CD8-positive, alpha-beta memory T cell (primary cell): ENCODE data around the gene AP4M1. TPM values are rescaled to one million over a fixed set of nuclear protein-coding genes. Genes with fewer than 3 reads are reported as not detected.
A peak's percentile ranks its signal among the peaks of the same experiment; 100 is the strongest.

Experiments used
- CTCF ChIA-PET: fragments of 350-600 bp; sonication (Branson Sonifier 250); formaldehyde crosslinking; loops from one replicate; lab custom pipeline; 2021; ENCODE audit warnings: antibody characterized with exemption; lab: Charles Lee
- POLR2A ChIA-PET: fragments of 350-600 bp; sonication (Branson Sonifier 250); formaldehyde crosslinking; loops from one replicate; lab custom pipeline; 2021; ENCODE audit warnings: antibody characterized with exemption; lab: Charles Lee
- DNase-seq, 5 donors: peaks; one replicate each; pipeline versions ENCODE4 v3.0.0 to v3.0.0-alpha.2; 2020 to 2022; ENCODE audit warnings: mixed read lengths in 1 of 5
- H3K27ac ChIP-seq: one replicate; pipeline ENCODE4 v1.7.0; 2013; ENCODE audit warnings: low read depth, mild to moderate bottlenecking, low read length, moderate library complexity
- H3K27me3 ChIP-seq: 2 replicates; pipeline ENCODE4 v1.7.0; 2013; ENCODE audit warnings: low read length, mild to moderate bottlenecking; ENCODE audit not compliant: insufficient read depth, poor library complexity, severe bottlenecking
- H3K36me3 ChIP-seq: 2 replicates; pipeline ENCODE4 v1.7.0; 2013; ENCODE audit warnings: mild to moderate bottlenecking, low read length, moderate library complexity; ENCODE audit not compliant: insufficient read depth
- H3K4me1 ChIP-seq: 2 replicates; pipeline ENCODE4 v1.7.0; 2013; ENCODE audit warnings: mild to moderate bottlenecking, low read length, moderate library complexity; ENCODE audit not compliant: insufficient read depth
- H3K4me3 ChIP-seq: 2 replicates; pipeline ENCODE4 v1.7.0; 2013; ENCODE audit warnings: mild to moderate bottlenecking, low read length
- H3K9me3 ChIP-seq: 2 replicates; pipeline ENCODE4 v1.7.0; 2013; ENCODE audit warnings: mild to moderate bottlenecking, low read length
- H3K27ac Mint-ChIP-seq, 8 donors: one replicate each; pipeline ENCODE4 v1.8.0; 2020 to 2021; ENCODE audit warnings: mixed read lengths in 8 of 8, mild to moderate bottlenecking in 6 of 8, inconsistent platforms in 3 of 8, moderate library complexity in 3 of 8
- H3K27me3 Mint-ChIP-seq, 2 donors: one replicate each; pipeline ENCODE4 v1.8.0; 2020 to 2021; ENCODE audit warnings: mixed read lengths in 2 of 2, mild to moderate bottlenecking in 1 of 2, moderate library complexity in 1 of 2
- H3K36me3 Mint-ChIP-seq, 3 donors: one replicate each; pipeline ENCODE4 v1.8.0; 2020 to 2021; ENCODE audit warnings: mixed read lengths in 3 of 3, inconsistent platforms in 1 of 3, mild to moderate bottlenecking in 1 of 3
- H3K4me1 Mint-ChIP-seq, 3 donors: one replicate each; pipeline ENCODE4 v1.8.0; 2020 to 2021; ENCODE audit warnings: mixed read lengths in 3 of 3, inconsistent platforms in 1 of 3, mild to moderate bottlenecking in 1 of 3
- H3K4me3 Mint-ChIP-seq, 7 donors: one replicate each; pipeline ENCODE4 v1.8.0; 2020 to 2021; ENCODE audit warnings: mixed read lengths in 7 of 7, mild to moderate bottlenecking in 6 of 7, moderate library complexity in 4 of 7, inconsistent platforms in 2 of 7
- H3K9me3 Mint-ChIP-seq, 5 donors: one replicate each; pipeline ENCODE4 v1.8.0; 2020 to 2022; ENCODE audit warnings: mixed read lengths in 5 of 5, mild to moderate bottlenecking in 3 of 5, moderate library complexity in 2 of 5, inconsistent platforms in 1 of 5
- polyA plus RNA-seq: library from polyadenylated mRNA; unstranded; fragments of 300-500 nt; fragmentation: Illumina TruSeq; gene quantifications from one replicate; pipeline ENCODE4 v1.2.3, GENCODE V29; 2021
- total RNA-seq, 2 experiments: library from RNA; stranded (reverse); gene quantifications; one replicate each; pipeline ENCODE4 v1.2.3, GENCODE V29; 2021

The AP4M1 gene
- total and polyA plus RNA-seq, 3 experiments from 2014 or later = 5.2 to 17.3 (median 13.8) TPM

DNA sequence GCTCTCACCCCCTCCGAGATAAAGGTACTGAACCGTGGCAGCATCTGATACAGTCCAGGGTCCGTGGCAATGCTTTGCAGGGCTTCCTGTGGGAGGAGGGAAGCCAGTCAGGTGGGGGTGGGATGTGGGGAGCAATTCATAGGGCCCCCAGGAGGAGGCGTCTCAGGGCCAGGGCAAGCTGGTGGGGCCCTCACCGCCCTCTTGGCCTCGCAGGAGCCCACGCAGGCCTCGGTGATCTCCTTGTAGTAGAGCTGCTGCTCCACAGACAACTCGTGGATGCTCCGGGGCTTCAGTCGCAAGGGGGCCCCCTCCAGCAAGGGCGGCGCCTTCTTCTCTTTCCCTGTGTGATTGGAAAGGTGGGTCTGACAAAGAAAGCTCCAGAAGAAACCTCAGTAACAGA, 10.5 kb downstream of the AP4M1 start:
- Mint-ChIP-seq H3K4me1 (peaks cover 0 to 8% (median 2%) of the 10 kb centered on the region in 3 donors), H3K27me3 (no peaks in the 10 kb centered on the region)
- POLR2A ChIA-PET = interaction anchor here (1.5 kb wide), 1 partner anchor 15 kb away, joined by 3 read pairs; the partner anchor contains the start of gene MBLAC1

GRCh38 chr7:100115026-100115425, 13.6 kb downstream of the AP4M1 start:
- H3K4me3 Mint-ChIP-seq = no peak overlapping the region
- Histone ChIP-seq H3K4me1 (peaks cover 9% of the 10 kb centered on the region), H3K27ac (no peak overlapping the region), H3K9me3 (no peaks in the 10 kb centered on the region), H3K27me3 (no peaks in the 10 kb centered on the region), H3K36me3 (peaks cover 16% of the 10 kb centered on the region), H3K4me3 (no peak overlapping the region)
- ChIA-PET POLR2A (interaction anchor here (0.6 to 1.5 kb wide), 2 partner anchors 13 to 16 kb away, joined by 3 to 6 read pairs; partner anchors contain the start of genes AP4M1 and MCM7), CTCF (interaction anchor here (1.8 to 2.4 kb wide), 2 partner anchors 13 to 16 kb away, joined by 5 to 7 read pairs; partner anchors contain the start of genes AP4M1 and MCM7)
- H3K27me3 Mint-ChIP-seq = no peaks in the 10 kb centered on the region
- H3K4me1 Mint-ChIP-seq = peaks cover 14 to 24% (median 16%) of the 10 kb centered on the region in 3 donors
- H3K9me3 Mint-ChIP-seq = no peaks in the 10 kb centered on the region
- DNase-seq = no peak
- H3K36me3 Mint-ChIP-seq = peaks cover 0 to 61% (median 5%) of the 10 kb centered on the region in 3 donors
- H3K27ac Mint-ChIP-seq = no peak overlapping the region

More for the DNA sequence above, 10.5 kb downstream of the AP4M1 start:
- Histone ChIP-seq H3K36me3 (peaks cover 28% of the 10 kb centered on the region), H3K4me3 (no peak overlapping the region), H3K27me3 (no peaks in the 10 kb centered on the region), H3K9me3 (no peaks in the 10 kb centered on the region), H3K27ac (no peak overlapping the region), H3K4me1 (no peaks in the 10 kb centered on the region)
- H3K9me3 Mint-ChIP-seq = no peaks in the 10 kb centered on the region
- CTCF ChIA-PET = interaction anchor here (0.5 to 1.9 kb wide), 3 partner anchors 9 to 86 kb away, joined by 3 to 8 read pairs (median 3); partner anchors contain the start of gene CNPY4
- peaks cover 0 to 81% (median 8%) of the 10 kb centered on the region in 3 donors for H3K36me3 Mint-ChIP-seq
- H3K27ac Mint-ChIP-seq = no peak overlapping the region
- no peak for DNase-seq
- peak overlapping the region in 1 of 7 donors; percentile 73 for H3K4me3 Mint-ChIP-seq

- no peak for DNase-seq
- POLR2A ChIA-PET = interaction anchor here (0.7 kb wide), 2 partner anchors 18 to 211 kb away, joined by 3 to 6 read pairs; no protein-coding TSS in a partner anchor
- Mint-ChIP-seq H3K27ac (peak overlapping the region; percentile 96 to 100 (median 99)), H3K27me3 (no peaks in the 10 kb centered on the region), H3K9me3 (no peaks in the 10 kb centered on the region), H3K4me1 (peaks cover 24 to 33% (median 30%) of the 10 kb centered on the region in 3 donors), H3K4me3 (peak overlapping the region; percentile 95 to 99 (median 97)), H3K36me3 (peaks cover 0 to 43% (median 4%) of the 10 kb centered on the region in 3 donors)
- H3K27ac ChIP-seq = peak overlapping the region; percentile 94
- H3K9me3 ChIP-seq = no peaks in the 10 kb centered on the region
- H3K4me3 ChIP-seq = peak overlapping the region; percentile 99
- CTCF ChIA-PET = interaction anchor here (1.6 kb wide), 1 partner anchor 13 kb away, joined by 4 read pairs; no protein-coding TSS in a partner anchor
- H3K4me1 ChIP-seq = peaks cover 17% of the 10 kb centered on the region
- no peaks in the 10 kb centered on the region for H3K27me3 ChIP-seq
- no peaks in the 10 kb centered on the region for H3K36me3 ChIP-seq
These were observed 17.1 kb downstream of the AP4M1 start for GRCh38 chr7:100118388-100119071.

GRCh38 chr7:100119072-100119969, 17.9 kb downstream of the AP4M1 start, which contains the start of the genes CNPY4 and TAF6:
Gene CNPY4, plus strand, starts transcription at chr7:100119634. Its CDS starts 111 bp downstream, at chr7:100119745.
Gene TAF6, minus strand, starts transcription at chr7:100119358. Its CDS starts 5,149 bp downstream, at chr7:100114209.
- Histone ChIP-seq H3K4me1 (peaks cover 17% of the 10 kb centered on the region), H3K27me3 (no peaks in the 10 kb centered on the region), H3K36me3 (no peaks in the 10 kb centered on the region), H3K4me3 (peak within 1 kb of the TSS; percentile 99), H3K27ac (peak within 1 kb of the TSS; percentile 94), H3K9me3 (no peaks in the 10 kb centered on the region)
- CTCF ChIA-PET = interaction anchor here (0.9 to 2.1 kb wide), 5 partner anchors 8 to 733 kb away, joined by 3 to 17 read pairs (median 5); partner anchors contain the start of genes AP4M1, MCM7 and SLC12A9
- Mint-ChIP-seq H3K27me3 (no peaks in the 10 kb centered on the region), H3K4me3 (peak within 1 kb of the TSS; percentile 95 to 99 (median 97)), H3K9me3 (no peaks in the 10 kb centered on the region), H3K4me1 (peaks cover 24 to 36% (median 33%) of the 10 kb centered on the region in 3 donors), H3K27ac (peak within 1 kb of the TSS; percentile 96 to 100 (median 99)), H3K36me3 (peaks cover 0 to 41% (median 4%) of the 10 kb centered on the region in 3 donors)
- DNase-seq = peak; percentile 93 to 97 (median 94)
- POLR2A ChIA-PET = interaction anchor here (0.6 to 1.6 kb wide), 7 partner anchors 9 to 979 kb away, joined by 3 to 18 read pairs (median 5); partner anchors contain the start of genes AP4M1, MCM7 and ZCWPW1

- DNase-seq = peak; percentile 58 to 83 (median 71)
- H3K4me3 Mint-ChIP-seq = peak overlapping the region; percentile 95 to 99 (median 97)
- peak overlapping the region; percentile 94 for H3K27ac ChIP-seq
- H3K9me3 ChIP-seq = no peaks in the 10 kb centered on the region
- peaks cover 24% of the 10 kb centered on the region for H3K4me1 ChIP-seq
- no peaks in the 10 kb centered on the region for H3K27me3 Mint-ChIP-seq
- H3K27me3 ChIP-seq = no peaks in the 10 kb centered on the region
- ChIA-PET POLR2A (interaction anchor here (0.5 to 1.6 kb wide), 9 partner anchors 8 to 980 kb away, joined by 3 to 18 read pairs (median 4); partner anchors contain the start of genes AP4M1, LAMTOR4, MCM7 and ZCWPW1), CTCF (interaction anchor here (0.9 to 2.1 kb wide), 5 partner anchors 9 to 732 kb away, joined by 3 to 17 read pairs (median 5); partner anchors contain the start of genes AP4M1, MCM7 and SLC12A9)
- no peaks in the 10 kb centered on the region for H3K9me3 Mint-ChIP-seq
- H3K36me3 Mint-ChIP-seq = peaks cover 0 to 44% (median 7%) of the 10 kb centered on the region in 3 donors
- no peaks in the 10 kb centered on the region for H3K36me3 ChIP-seq
- peak overlapping the region; percentile 99 for H3K4me3 ChIP-seq
- peaks cover 31 to 44% (median 41%) of the 10 kb centered on the region in 3 donors for H3K4me1 Mint-ChIP-seq
- peak overlapping the region; percentile 96 to 100 (median 99) for H3K27ac Mint-ChIP-seq
These were observed 18.7 kb downstream of the AP4M1 start for GRCh38 chr7:100119970-100120732.

DNA sequence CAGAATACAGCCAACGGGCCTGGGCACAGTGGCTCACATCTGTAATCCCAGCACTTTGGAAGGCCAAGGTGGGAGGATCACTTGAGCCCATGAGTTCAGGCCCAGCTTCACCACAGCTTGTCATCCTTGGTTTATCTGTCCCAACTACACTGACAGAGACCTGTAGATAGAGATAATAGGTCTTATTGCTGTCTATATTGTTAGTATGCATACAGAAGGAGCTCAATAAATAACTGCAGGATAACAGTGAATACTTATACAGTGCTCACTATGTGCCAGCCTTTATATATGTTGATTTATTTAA, 19.2 kb downstream of the AP4M1 start:
- Histone ChIP-seq H3K27ac (peak overlapping the region; percentile 94), H3K27me3 (no peaks in the 10 kb centered on the region), H3K4me3 (peak overlapping the region; percentile 99), H3K36me3 (no peaks in the 10 kb centered on the region), H3K9me3 (no peaks in the 10 kb centered on the region), H3K4me1 (peaks cover 28% of the 10 kb centered on the region)
- Mint-ChIP-seq H3K27me3 (no peaks in the 10 kb centered on the region), H3K27ac (peak overlapping the region; percentile 96 to 100 (median 99)), H3K36me3 (peaks cover 0 to 44% (median 7%) of the 10 kb centered on the region in 3 donors), H3K4me3 (peak overlapping the region; percentile 95 to 99 (median 97)), H3K9me3 (no peaks in the 10 kb centered on the region), H3K4me1 (peaks cover 35 to 49% (median 47%) of the 10 kb centered on the region in 3 donors)
- DNase-seq = no peak
- ChIA-PET POLR2A (interaction anchor here (0.5 to 1.6 kb wide), 7 partner anchors 10 to 450 kb away, joined by 3 to 18 read pairs (median 4); partner anchors contain the start of genes AP4M1, LAMTOR4, MCM7 and ZCWPW1), CTCF (interaction anchor here (1.2 to 2.1 kb wide), 4 partner anchors 9 to 732 kb away, joined by 3 to 17 read pairs (median 6); partner anchors contain the start of genes AP4M1, MCM7 and SLC12A9)
